ENCODE data around the gene PPARG.

The PPARG gene

DNA sequence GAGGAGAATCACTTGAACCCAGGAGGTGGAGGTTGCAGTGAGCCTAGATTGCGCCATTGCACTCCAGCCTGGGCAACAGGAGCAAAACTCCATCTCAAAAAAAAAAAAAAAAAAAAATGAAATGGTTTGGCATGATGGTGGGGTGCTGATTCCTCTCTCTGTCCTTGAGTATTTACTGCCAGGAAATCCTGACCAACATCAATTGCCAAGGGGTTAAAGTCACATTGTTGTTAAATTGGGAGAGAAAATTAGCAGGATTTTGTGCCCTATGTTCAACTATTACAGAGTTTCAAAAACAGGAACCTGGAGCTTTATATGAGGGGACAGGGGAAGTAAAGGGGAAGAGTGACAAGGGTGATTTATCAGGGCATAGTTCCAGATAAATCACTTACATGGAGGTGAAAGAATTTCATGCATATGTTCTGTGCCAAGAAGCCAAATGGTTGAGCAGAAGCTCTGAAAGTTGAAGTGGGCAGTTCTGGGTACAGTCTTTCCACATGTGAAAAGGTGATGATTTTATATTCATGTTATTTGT, 124.9 kb downstream of the PPARG start:
- no peak for DNase-seq (ENCODE audit: low read depth)

DNA sequence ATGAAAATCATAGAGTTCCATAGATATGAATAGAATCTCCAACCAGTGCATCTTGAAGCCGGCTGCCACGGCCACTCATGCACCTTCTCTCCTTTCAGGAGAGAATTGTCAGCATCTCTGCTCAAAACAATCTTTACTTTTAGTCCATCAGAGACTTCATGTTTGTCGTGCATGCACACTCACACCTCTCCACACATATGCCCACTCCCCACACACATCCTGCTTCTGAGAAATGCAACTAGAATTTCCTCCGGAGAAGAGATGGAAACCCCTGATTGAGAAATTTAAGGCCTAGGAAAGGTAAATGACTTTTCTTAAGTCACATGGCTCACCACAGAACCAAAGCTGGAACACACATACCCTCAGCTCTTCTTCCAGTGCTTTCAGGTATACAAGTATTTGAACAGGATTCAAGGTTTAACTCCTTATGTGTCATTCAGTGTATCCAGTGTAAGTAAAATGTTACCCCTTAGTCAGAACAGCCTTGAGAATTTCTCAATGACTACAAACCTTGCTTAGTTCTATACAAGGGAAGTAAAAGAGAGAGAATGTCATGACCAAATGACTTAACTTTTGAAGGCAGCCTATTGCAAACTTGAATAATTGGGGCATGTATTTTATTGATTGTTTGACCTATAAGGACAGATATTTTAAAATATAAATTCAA, 126.3 kb downstream of the PPARG start:
- DNase-seq (ENCODE audit: low read depth): no peak

DNA sequence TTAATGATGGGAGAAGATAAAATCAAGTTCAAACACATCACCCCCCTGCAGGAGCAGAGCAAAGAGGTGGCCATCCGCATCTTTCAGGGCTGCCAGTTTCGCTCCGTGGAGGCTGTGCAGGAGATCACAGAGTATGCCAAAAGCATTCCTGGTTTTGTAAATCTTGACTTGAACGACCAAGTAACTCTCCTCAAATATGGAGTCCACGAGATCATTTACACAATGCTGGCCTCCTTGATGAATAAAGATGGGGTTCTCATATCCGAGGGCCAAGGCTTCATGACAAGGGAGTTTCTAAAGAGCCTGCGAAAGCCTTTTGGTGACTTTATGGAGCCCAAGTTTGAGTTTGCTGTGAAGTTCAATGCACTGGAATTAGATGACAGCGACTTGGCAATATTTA, 127.9 kb downstream of the PPARG start:
- DNase-seq (ENCODE audit: low read depth): no peak

DNA sequence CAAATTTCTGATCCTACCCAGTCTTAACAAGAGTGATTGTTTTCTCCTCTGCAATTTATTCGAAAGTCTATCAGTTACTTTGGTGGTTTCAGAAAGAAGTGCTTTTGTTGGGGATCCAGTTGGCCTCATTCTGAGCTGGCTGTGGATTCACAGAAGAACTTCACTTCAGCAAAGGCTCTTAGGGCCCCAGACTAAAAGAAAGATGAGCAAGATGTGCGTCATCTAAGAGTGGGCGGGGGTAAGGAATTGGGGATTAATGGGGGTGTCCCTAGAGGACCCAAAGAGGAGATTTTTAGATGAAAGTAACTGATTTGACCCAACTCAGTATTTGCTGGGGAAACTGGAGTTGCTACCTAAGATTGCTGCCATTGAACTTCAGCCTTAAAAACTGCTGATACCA, 131.5 kb downstream of the PPARG start:
- DNase-seq (ENCODE audit: low read depth): no peak

DNA sequence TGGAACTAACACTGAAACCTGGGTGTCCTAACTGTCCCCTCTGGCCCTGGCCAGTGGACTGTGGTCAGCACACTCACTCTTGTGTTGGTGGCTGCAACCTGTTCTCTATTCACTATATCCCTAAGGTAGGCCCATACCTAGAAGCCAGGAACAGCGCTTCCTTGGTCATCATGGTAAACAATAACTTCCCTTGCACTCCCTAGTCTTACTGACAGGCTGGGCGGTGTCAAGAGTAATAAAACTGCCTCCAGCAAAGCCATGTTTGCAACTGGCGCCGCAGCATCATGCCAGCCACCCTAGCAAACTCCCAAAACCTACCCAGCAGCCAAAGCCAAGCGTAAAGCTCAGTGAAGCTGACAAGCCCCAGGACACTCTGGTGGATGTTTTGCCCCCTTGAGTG, 132.3 kb downstream of the PPARG start:
- DNase-seq (ENCODE audit: low read depth): no peak

DNA sequence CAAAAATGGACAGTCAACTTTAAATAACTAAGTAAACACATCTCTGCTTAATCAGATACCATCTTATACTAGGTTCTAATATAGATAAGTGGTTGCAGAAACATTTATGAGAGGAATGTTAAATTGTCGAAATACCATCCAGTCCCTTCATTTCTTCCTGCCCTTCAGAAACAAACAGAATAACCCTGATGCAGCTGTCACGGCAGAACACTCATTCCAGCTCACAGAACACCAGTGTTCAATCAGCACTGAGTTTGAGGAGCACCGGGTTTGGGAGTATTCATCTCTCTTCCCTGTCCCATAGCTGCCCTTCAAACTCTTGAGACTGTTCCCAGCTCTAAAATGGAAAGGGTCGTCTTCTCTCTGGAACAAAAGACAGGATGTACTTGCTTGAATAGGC, 134.3 kb downstream of the PPARG start:
- DNase-seq (ENCODE audit: low read depth): no peak

DNA sequence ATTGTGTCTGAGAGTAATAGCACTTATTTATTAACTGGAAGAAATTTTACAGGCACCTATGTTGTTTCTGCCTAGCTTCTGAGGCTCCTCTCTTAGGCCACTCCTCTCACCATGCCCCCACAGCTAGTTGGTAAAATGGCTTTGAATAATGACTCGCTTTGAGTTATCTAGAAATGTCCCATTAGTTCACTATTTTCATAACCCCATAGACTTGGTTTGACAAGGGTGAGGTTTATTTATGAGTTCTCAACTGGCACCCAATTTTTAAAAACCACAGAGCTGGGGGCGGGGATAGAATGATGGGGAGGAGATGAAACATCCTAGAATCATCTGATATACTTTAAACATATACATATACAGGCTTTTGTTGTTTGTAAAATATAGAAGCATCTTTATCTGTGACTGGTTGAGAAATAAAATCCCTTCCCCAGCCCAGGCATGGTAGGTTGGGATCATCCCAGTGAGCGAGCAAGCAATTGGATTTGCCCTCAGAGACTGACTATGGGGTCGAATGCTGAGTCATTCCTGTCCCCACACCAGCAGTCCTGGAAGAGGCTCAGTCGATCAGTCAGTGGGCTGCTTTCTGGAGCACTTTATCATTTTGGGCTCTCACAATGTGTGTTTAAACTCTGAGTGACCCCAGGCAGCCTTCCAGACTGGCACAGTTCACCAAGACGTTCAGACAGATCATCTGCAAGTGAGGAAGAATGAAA, 135.2 kb downstream of the PPARG start:
- DNase-seq (ENCODE audit: low read depth): no peak

DNA sequence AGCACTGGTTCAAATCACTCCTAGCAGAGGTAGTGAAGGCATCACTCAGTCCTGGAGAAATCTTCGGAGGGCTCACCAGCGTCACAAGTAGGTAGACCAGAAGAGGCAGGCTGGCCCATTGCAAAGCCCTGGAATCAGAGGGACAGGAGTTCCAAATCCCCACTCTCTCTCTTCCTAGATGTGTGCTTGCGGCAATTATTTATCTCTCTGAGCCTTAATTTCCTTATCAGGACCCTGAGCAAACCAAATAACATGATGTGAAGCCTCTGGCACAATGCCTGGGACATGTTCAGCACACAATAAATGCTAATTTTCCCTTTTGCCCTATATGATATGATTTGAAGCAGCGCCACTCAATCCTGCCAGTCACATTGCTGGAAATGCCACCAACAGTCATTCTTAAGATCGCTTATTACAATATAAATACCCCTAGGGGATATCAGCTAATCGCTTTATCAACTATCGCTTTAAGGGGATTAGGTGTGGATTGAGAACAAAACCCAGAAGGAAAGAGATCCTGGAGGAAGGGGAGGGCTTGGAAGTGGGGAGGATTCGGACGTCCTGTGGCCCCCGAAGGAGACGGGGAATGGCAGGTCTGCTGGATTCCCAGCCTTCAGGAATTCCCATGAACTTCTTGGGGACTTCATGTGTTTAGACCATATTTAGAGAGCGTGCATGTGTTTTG, 135.9 kb downstream of the PPARG start:
- DNase-seq (ENCODE audit: low read depth): no peak

DNA sequence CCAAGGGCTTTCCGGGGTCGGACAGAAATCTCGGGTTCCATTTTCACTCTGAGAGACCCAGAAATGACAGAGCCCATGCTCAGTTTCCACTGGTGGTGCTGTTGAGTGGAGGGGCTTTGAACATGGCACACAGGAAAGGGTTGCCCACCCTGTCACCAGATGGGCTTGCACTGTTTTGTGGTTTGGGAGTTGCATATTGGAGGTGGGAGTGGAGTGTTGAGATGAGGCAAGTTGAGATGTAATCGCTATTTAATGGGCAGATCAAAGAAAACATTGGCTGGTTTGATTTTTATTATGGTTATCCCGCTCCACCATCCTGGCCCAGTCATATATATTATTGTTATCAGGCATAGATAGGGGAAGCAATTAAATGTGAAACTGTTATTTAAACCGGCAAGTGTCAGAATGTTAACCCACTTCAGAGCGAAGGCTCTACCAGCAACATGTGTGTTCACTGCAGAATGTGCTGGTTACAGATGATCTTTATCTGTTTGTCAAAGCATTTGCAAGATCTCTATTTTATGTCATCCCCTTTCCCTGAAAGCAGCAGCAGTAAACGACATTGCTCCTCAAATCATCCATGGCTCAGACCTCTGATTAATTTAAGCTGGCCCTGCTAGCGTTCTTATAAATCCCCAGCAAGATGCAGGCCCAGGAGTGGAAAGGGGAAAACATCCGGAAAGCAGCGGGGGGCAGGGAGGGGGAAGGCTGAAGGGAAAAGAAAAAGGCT, 137.1 kb downstream of the PPARG start:
- DNase-seq (ENCODE audit: low read depth): no peak

DNA sequence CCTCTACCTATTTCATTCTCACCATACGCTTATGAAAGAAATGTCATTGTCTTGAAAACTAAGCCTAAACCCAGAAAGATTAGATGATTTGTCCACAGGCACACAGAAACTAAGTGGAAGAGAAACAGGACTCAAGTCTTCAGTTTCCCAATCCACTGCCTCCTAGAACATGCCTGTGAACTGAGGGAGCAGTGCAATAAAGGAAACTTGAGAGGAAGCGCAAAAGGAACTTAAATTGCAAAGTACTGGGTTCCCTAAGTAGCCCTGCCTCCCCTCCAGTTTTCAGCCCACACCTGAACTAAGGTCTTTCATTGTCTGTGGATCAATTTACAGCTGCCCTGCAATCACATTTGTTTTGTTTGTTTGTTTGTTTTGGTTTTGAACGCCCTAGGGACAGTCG, 138.7 kb downstream of the PPARG start:
- no peak for DNase-seq (ENCODE audit: low read depth)

DNA sequence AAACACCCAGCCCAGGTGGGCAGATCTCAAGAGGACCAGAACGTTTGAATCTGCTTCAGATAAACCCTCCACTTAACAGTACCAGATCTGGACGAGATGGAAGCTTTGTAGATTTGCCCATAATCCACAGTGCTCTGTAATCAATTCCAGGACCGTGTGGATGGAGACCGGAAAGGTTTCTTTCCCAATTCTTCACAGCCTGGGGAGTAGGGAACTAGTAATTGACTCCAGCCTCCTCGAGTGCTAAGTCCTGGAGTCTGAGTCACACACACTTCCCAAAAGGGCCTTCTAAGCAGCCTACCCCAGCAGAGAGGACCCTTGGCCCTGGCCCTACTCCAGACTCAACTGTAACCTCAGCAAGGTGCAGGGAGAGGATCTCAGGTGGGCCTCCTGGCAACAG, 139.3 kb downstream of the PPARG start:
- no peak for DNase-seq (ENCODE audit: low read depth)

DNA sequence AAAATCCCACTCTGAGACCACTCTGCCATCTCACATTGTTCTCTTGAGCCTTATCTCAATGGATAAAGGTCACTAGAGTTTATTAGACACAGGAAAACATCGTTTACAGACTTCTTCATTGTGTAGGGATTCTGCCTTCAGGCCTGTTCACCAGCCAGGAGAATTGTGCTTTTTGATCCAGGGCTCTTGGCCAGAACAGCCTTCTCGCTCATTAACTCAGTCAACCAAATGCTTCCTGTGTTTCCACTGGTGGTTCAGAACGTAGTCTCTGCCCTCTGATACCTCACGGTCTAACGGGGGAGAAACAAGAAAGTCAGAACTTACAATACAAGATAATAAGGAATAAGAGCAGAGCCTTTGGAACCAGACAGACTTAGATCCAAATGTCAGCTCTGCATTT, 141.2 kb downstream of the PPARG start:
- no peak for DNase-seq (ENCODE audit: low read depth)

DNA sequence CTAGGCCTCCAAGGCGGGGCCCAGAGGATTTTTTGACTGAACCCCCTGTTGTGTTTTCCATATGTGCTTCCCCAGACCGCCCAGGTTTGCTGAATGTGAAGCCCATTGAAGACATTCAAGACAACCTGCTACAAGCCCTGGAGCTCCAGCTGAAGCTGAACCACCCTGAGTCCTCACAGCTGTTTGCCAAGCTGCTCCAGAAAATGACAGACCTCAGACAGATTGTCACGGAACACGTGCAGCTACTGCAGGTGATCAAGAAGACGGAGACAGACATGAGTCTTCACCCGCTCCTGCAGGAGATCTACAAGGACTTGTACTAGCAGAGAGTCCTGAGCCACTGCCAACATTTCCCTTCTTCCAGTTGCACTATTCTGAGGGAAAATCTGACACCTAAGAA, 145.0 kb downstream of the PPARG start:
- no peak for DNase-seq (ENCODE audit: low read depth)

DNA sequence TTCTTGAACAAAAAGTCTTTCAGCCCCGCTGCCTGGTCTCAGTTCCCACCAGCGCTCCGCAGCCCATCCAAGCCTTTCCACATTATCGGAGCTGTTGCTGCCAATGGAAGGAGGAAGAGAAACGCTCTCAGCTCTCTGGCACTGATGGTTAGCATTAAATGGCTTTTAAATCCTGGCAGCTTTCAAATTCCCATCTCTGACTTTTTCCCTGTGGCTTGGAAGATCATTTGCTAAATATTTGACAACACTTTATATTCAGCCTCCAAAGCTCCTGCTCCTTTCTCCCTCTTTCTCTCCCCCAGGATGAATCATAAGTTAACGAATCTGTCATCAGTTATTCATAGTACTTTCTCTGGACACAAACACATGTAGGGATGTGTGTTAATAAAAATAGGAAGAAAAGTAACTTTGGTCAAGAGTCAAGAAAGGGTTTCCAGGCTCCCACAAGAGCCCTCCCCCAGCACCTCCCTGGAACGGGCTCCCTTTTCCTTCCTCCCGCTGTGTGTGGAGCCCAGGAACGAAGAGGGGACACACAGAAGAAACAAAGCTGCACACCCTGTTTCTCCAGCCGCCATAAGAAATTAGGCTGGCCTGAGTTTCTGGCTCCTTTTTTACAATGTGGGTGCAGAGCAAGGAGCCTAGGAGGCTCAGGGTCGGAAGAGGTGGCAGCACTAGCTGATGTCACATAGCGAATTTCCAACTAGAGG, 147.8 kb downstream of the PPARG start:
- DNase-seq (ENCODE audit: low read depth): no peak

DNA sequence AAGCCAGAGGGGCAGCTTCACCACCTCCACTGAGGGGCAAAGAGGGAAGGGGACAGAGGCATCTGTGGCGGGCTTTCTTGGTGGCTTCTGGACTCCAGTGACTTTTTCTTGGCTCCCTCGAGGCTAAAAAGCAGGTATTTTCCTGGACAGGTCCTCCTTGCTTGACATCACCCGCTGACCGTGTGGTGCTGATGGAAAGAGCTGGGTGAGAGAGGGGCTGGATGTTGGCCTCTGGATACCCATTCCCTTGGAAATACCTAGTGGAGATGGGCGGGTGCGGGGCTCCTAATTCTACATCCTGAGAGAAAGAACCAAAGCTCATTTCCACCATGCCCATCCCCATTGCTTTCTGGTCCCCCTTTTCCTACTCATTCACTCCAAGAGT, 148.3 kb downstream of the PPARG start:
- no peak for DNase-seq (ENCODE audit: low read depth)

DNA sequence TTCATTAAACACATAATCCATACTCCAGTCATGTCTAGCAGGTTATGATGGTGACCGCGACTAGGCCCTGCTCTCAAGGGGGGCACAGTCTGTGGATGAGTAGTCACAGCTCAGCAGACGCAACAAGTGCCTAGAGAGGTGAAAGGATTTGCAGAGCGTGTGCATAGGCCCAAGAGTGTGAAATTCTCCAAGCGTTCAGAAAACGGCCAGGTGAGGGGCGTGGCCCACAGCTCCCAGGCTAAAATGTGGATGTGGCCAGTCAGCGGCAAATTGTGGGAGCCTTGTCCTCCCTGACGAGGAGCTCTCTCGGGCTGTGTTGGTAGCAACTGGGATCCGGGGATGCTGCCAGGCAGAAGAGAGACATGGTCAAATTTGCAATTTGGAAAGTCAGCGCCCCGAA, 149.0 kb downstream of the PPARG start:
- DNase-seq (ENCODE audit: low read depth): no peak

DNA sequence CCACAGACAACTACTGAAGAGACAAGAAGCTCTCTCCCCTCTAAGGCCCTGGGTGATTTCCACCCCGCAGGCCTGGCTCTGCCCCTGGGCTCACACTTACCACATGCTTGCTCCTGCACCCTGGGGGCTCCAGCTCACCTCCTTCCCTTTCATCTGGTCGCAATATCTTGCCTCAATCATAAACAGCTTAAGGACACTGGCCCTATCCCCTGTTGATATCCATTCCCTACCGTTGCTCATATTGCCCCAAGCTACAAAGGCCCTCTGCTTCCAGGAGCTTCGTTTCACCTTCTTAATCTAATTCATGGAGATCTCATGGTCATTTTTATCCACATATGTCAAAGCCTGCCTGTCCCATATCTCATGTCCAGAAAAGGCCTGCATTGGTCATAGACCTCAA, 149.4 kb downstream of the PPARG start:
- no peak for DNase-seq (ENCODE audit: low read depth)

DNA sequence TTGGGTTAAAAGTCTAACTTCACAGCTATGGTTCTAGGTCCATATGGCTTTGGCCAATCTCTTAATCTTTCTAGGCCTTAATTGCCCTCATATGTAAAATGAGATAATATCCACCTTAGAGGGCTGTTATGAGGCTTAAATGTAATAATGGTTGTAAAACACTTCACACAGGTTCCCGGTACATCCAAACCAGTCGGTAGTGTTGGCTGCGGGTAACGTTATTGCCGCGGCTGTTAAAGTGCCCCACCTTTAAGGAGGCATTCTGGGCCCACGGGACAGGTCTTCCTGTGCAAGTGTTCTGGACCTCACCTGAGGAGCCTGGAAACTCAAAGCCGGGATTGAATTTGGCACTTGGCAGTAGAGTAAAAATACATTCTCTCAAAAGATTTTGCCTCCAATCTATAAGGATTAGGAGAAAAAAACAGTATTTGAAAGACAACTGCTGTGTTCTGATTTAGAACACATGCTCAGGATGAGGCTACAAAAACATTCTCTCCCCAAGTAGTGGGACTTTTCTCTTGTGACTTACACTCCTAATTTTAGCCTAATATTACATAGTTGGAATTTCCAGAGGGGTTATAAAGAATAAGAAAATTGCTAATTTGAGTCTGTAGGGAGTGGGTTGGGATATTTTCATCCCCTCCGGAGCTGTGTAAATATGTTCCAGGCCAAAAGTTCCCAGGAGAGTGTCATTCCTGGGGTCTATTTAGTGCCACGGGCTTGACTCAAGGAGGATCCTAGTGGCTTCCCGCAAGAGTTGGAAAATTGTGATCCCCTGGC, 150.5 kb downstream of the PPARG start:
- DNase-seq (ENCODE audit: low read depth): no peak

DNA sequence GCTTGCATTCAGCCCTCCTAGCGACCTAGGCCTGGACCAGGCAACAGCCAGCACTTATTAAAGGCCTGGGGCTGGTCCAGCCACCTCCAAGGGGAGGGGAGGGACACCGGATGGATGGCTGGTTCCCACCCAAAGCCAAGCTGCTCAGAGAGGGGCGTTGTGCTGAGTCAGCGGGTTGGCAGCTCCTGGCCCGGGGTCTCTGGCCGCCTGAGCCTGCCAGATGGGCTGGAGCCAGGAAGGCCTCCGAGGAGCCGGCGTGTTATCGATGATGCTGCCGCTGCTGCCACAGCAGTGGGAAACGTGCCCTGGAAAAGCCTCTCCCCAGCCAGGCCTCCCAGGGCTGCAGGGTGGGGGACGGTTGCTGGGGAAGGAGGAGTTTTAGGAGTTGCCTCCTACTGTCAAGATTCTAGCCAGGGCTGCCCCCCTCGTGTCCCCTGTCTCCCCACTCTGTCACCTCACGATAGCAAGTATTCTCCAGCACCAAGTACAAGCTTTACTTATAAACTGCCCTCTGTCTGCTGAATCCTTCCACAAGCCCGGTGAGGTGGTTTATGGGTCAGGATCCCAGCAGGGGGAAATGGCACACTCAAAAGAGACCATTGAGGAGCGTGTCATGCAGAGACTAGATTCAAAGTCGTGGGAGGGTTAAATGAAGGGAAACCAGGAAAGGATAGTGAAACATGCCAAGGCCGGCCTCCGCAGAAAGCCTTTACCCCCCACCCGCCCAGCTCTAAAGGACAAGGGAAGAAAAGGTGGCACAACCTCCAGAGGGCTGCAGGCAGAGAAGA, 152.3 kb downstream of the PPARG start:
- no peak for DNase-seq (ENCODE audit: low read depth)

All from activated T-cell treated with anti-CD3 and anti-CD28 coated beads for 1 hour (primary cell).